ENCODE data around the gene ZNF133. TPM values are rescaled to one million over a fixed set of nuclear protein-coding genes. Genes with fewer than 3 reads are reported as not detected.
"Not testable (repeated sequence)": the region's sequence is repeated elsewhere in the genome, so short reads cannot be mapped to it uniquely, and the experiment has no call there.

ZNF133 gene
- total RNA-seq (2014; rRNA removed; shearing (Covaris generic); ENCODE audit: low replicate concordance), result 15.7 and 28.1 TPM in 2 replicates

GRCh38 chr20:18287915-18288748, at the start of gene ZNF133:
Gene ZNF133, plus strand, starts transcription at chr20:18288527. Its CDS starts 17,160 bp downstream, at chr20:18305687.
- in situ Hi-C loops (cut with HindIII; ENCODE audit: low pct_unique_long_range_greater_than_20kb, low sequenced_read_pairs), result loop anchor here (5.0 kb wide), 1 partner anchor 36 kb away; no protein-coding TSS in a partner anchor
- DNase-seq (ENCODE audit: low read depth), result peak; percentile 97

DNA sequence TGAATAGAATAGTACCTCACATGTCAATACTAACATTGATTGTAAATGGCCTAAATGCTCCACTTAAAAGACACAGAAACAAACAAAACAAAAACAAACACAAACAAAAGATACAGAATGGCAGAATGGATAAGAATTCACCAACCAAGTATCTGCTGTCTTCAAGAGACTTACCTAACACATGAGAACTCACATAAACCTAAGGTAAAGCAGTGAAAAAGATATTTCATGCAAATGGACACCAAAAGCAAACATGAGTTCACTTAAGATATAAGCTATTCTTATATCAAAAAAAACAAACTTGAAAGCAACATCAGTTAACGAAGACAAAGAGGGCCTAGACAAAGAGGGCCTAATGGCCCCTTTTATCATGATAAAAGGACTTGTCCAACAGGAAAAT, 47.3 kb upstream of the ZNF133 start:
- DNase-seq (ENCODE audit: low read depth), result no peak
- in situ Hi-C loops (cut with HindIII; ENCODE audit: low pct_unique_long_range_greater_than_20kb, low sequenced_read_pairs), result no loop called here

DNA sequence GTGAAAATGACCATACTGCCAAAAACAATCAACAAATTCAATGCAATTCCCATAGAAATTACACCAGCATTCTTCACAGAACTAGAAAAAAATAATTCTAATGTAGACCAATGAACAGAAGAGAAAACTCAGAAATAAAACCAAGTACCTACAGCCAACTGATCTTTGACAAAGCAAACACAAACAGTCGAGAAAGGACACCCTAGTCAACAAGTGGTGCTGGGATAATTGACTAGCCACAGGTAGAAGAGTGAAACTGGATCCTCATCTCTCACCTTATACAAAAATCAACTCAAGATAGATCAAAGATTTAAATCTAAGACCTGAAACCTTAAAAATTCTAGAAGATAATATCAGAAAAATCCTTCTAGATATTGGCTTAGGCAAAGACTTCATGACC, 44.5 kb upstream of the ZNF133 start:
- in situ Hi-C loops (cut with HindIII; ENCODE audit: low pct_unique_long_range_greater_than_20kb, low sequenced_read_pairs), result no loop called here
- no peak for DNase-seq (ENCODE audit: low read depth)

DNA sequence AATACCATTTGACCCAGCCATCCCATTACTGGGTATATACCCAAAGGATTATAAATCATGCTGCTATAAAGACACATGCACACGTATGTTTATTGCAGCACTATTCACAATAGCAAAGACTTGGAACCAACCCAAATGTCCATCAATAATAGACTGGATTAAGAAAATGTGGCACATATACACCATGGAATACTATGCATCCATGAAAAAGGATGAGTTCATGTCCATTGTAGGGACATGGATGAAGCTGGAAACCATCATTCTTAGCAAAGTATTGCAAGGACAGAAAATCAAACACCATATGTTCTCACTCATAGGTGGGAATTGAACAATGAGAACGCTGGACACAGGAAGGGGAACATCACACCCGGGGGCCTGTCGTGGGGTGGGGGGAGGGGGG, 39.8 kb upstream of the ZNF133 start:
- DNase-seq (ENCODE audit: low read depth); in situ Hi-C loops (cut with HindIII; ENCODE audit: low pct_unique_long_range_greater_than_20kb, low sequenced_read_pairs): not testable (repeated sequence)

- in situ Hi-C loops (cut with HindIII; ENCODE audit: low pct_unique_long_range_greater_than_20kb, low sequenced_read_pairs), result loop anchor here (5.0 kb wide), 1 partner anchor 37 kb away; the partner anchor contains the start of gene ZNF133
- DNase-seq (ENCODE audit: low read depth), result no peak
These were observed 38.1 kb upstream of the ZNF133 start for GRCh38 chr20:18250217-18250616.

DNA sequence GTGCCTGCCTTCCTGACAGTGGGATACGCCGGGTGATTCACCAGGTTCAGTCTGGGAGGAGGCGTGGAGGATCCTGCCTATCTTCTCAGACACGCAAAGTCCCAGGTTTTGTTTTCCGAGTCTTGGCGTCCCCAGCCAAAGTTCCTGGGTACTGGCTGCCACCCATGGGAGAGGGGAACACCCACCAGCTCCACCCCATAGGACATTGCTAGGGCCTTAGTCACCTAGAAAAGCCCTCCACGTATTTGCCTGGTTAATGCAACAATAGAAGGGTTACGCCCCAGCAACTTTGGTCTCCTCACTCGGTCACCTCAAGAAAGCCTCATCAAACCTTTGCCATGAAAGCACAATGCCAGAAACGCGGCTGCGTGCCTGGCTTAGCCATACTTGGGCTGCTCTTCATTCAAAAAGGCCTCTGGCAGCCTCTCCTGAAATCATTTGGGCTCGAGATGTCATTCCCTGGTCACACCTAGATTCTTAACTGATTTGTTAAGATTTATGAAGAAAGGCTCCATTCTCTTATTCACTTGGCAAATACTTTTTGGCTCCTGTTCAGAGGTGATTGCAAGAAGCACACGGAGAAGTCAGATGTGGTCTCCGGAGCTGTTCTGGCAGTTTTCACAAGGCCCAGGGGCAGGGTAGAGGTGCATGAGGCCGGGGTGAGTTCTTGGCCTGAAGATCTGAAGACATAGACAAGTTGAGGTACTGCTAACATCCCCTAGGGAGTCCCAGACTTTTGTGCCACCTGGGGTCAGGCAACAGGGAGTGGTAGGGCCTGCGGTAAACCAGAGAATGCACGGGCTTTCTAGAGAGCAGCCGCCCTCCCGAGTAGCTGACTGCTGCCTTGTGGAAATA, 35.5 kb upstream of the ZNF133 start:
- DNase-seq (ENCODE audit: low read depth), result peak; percentile 98

GRCh38 chr20:18254615-18255014, 33.7 kb upstream of the ZNF133 start:
- no peak for DNase-seq (ENCODE audit: low read depth)
- in situ Hi-C loops (cut with HindIII; ENCODE audit: low pct_unique_long_range_greater_than_20kb, low sequenced_read_pairs), result loop anchor here (5.0 kb wide), 1 partner anchor 33 kb away; the partner anchor contains the start of gene ZNF133

More for the DNA sequence above, 35.5 kb upstream of the ZNF133 start:
- in situ Hi-C loops (cut with HindIII; ENCODE audit: low pct_unique_long_range_greater_than_20kb, low sequenced_read_pairs), result loop anchor here (5.0 kb wide), 1 partner anchor 34 kb away; the partner anchor contains the start of gene ZNF133

DNA sequence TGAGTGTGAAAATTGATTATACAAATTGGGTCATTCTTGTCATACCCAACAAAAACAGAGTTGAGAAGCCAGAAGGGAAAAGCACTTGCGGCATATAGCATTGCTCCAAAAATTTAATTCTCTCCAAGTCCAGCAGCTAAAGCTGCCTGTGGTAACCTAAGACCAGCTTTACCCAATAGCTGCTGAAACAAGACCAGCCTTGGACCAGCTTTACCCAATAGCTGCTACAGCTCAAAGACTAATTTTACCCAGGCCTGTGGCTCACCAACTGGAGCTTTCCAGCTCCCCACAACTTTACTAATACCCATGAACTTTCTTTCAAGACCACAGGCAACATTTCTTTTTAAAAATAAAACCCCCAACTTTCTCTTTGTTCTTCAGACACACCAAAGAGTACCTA, 32.8 kb upstream of the ZNF133 start:
- in situ Hi-C loops (cut with HindIII; ENCODE audit: low pct_unique_long_range_greater_than_20kb, low sequenced_read_pairs), result no loop called here
- no peak for DNase-seq (ENCODE audit: low read depth)

- no peak for DNase-seq (ENCODE audit: low read depth)
- in situ Hi-C loops (cut with HindIII; ENCODE audit: low pct_unique_long_range_greater_than_20kb, low sequenced_read_pairs), result no loop called here
These were observed 31.8 kb upstream of the ZNF133 start for GRCh38 chr20:18256440-18257090.

- DNase-seq (ENCODE audit: low read depth), result no peak
- in situ Hi-C loops (cut with HindIII; ENCODE audit: low pct_unique_long_range_greater_than_20kb, low sequenced_read_pairs), result no loop called here
These were observed 30.0 kb upstream of the ZNF133 start for GRCh38 chr20:18258126-18258860.

- no peak for DNase-seq (ENCODE audit: low read depth)
- in situ Hi-C loops (cut with HindIII; ENCODE audit: low pct_unique_long_range_greater_than_20kb, low sequenced_read_pairs), result no loop called here
These were observed 28.6 kb upstream of the ZNF133 start for GRCh38 chr20:18259730-18260129.

GRCh38 chr20:18263723-18264122, 24.6 kb upstream of the ZNF133 start:
- peak; percentile 88 for DNase-seq (ENCODE audit: low read depth)
- in situ Hi-C loops (cut with HindIII; ENCODE audit: low pct_unique_long_range_greater_than_20kb, low sequenced_read_pairs), result no loop called here

DNA sequence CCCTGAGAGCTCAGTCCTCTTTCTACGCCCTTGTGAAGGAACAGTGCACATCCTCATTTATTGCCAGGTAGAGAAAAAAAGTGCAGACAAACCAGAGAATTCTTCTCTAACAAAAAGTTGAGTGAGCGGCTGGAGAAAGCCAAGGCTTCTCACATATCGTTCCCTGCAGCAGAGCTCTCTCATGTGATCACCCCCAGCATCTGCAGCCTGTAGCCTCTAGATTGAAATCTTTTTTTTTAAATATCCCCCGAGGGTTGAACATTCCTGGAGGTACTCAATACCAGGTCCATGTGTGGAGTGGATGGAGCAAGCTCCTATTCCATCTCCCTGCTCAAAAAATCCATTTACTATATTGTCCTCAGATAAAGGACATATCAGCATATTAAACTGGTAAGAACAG, 22.9 kb upstream of the ZNF133 start:
- in situ Hi-C loops (cut with HindIII; ENCODE audit: low pct_unique_long_range_greater_than_20kb, low sequenced_read_pairs), result no loop called here
- DNase-seq (ENCODE audit: low read depth), result no peak

DNA sequence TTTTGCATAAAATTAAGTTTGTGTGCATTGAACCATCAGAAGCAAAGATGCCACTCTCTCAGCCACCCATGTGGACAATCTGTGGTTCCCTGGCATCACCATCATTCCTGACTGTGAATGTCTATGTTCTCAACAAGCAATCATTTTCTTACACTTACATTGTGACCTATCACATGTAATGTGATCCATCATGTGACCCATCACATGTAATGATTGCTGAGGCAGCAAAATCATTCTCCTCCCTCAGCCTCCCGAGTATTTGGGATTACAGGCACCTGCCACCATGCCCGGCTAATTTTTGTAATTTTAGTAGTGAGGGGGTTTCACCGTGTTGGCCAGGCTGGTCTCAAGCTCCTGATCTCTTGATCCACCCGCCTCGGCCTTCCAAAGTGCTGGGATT, 22.0 kb upstream of the ZNF133 start:
- in situ Hi-C loops (cut with HindIII; ENCODE audit: low pct_unique_long_range_greater_than_20kb, low sequenced_read_pairs), result no loop called here
- no peak for DNase-seq (ENCODE audit: low read depth)

DNA sequence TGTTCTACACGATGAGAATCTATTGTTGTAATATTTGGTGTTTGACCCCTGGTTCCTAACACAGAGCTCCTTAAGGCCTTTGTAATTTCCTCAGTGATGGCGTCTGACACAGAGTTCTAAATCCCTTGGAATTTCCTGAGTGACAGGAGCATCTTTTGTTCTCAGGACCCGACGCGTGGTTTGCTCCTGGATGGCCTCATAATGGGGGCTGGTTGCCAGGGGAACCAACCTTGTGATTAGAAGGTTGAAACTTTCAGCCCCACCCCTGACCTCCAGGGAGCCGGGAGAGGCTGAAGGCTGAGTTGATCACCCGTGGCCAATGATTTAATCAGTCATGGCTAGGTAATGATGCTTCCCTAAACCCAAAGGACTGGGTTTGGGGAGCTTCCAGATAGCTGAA, 20.5 kb upstream of the ZNF133 start:
- in situ Hi-C loops (cut with HindIII; ENCODE audit: low pct_unique_long_range_greater_than_20kb, low sequenced_read_pairs), result no loop called here
- DNase-seq (ENCODE audit: low read depth), result peak; percentile 55

GRCh38 chr20:18271160-18271559, 17.2 kb upstream of the ZNF133 start:
- DNase-seq (ENCODE audit: low read depth), result no peak
- in situ Hi-C loops (cut with HindIII; ENCODE audit: low pct_unique_long_range_greater_than_20kb, low sequenced_read_pairs), result no loop called here

DNA sequence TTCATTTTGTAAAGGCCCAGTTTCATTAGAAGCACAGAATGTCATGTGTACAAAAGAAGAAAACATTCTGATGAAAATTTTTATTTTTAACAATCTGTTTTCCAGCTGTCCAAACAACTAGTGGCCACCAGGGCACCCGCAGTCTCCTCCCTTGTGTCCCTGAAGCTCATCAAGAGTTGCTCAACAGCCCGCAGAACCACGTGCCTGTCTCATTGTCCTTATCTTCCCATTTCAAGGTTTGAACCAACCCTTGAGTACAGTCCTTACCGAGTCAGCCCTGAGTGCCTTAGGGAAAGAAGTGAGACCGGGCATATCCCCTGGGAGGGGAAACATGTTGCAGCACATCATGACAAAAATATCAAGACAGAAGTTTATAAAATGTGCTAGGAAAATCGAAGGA, 15.9 kb upstream of the ZNF133 start:
- DNase-seq (ENCODE audit: low read depth), result no peak
- in situ Hi-C loops (cut with HindIII; ENCODE audit: low pct_unique_long_range_greater_than_20kb, low sequenced_read_pairs), result no loop called here

DNA sequence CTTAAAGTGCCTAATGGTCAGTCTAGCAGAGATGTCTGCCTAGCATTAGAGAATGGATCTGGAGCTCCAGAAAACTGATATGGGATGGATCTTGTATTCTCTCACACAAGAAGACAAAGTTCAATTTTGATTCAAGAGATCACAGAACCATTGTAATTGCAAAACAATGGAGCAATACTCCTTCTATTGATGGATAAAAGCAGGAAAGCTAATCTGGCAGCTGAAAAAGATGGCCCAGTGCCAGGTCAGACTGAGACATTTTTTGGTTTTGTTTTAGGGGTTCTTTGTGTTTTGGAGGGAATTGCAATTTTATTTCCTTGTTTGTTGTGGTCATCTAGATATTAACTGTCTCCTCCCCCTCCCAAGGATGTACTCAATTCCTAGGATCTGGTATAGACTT, 14.6 kb upstream of the ZNF133 start:
- DNase-seq (ENCODE audit: low read depth), result no peak
- in situ Hi-C loops (cut with HindIII; ENCODE audit: low pct_unique_long_range_greater_than_20kb, low sequenced_read_pairs), result no loop called here
